ENCODE data around the gene EVI2B.

The EVI2B gene

GRCh38 chr17:31279401-31279800 is 34.5 kb downstream of the EVI2B start:
- no peak for TF ChIP-seq REST (IDR thresholded peaks at IDR 0.05; ENCODE audit: low read depth)
- TF ChIP-seq NFIC (IDR thresholded peaks at IDR 0.05) = no peak
- TF ChIP-seq TEAD4 (IDR thresholded peaks at IDR 0.05) = no peak

GRCh38 chr17:31275116-31275515 is 38.7 kb downstream of the EVI2B start:
- TF ChIP-seq FOXM1 (IDR thresholded peaks at IDR 0.05; ENCODE audit: borderline replicate concordance, low read depth) (no peak), CREB1 (IDR thresholded peaks at IDR 0.05; ENCODE audit: low read depth) (no peak), ZBTB7A (IDR thresholded peaks at IDR 0.05; ENCODE audit: low read depth) (no peak), EP300 (IDR thresholded peaks at IDR 0.05; ENCODE audit: borderline replicate concordance) (no peak), RAD21 (IDR thresholded peaks at IDR 0.05; ENCODE audit: low read depth) (no peak), CEBPB (IDR thresholded peaks at IDR 0.05) (no peak), MAX (IDR thresholded peaks at IDR 0.05) (no peak), TEAD4 (IDR thresholded peaks at IDR 0.05) (no peak), REST (IDR thresholded peaks at IDR 0.05; ENCODE audit: low read depth) (no peak), EGR1 (IDR thresholded peaks at IDR 0.05) (no peak), NFIC (IDR thresholded peaks at IDR 0.05) (no peak), TAF1 (IDR thresholded peaks at IDR 0.05; ENCODE audit: low read depth) (no peak), TCF12 (IDR thresholded peaks at IDR 0.05; ENCODE audit: low read depth) (no peak), YY1 (IDR thresholded peaks at IDR 0.05; ENCODE audit: low read depth) (no peak), USF1 (IDR thresholded peaks at IDR 0.05) (no peak)

- TF ChIP-seq CREB1 (IDR thresholded peaks at IDR 0.05; ENCODE audit: low read depth) (no peak), EP300 (IDR thresholded peaks at IDR 0.05; ENCODE audit: borderline replicate concordance) (no peak), TCF12 (IDR thresholded peaks at IDR 0.05; ENCODE audit: low read depth) (no peak), YY1 (IDR thresholded peaks at IDR 0.05; ENCODE audit: low read depth) (no peak), USF1 (IDR thresholded peaks at IDR 0.05) (no peak), ZBTB7A (IDR thresholded peaks at IDR 0.05; ENCODE audit: low read depth) (no peak), TEAD4 (IDR thresholded peaks at IDR 0.05) (no peak), REST (IDR thresholded peaks at IDR 0.05; ENCODE audit: low read depth) (no peak), NFIC (IDR thresholded peaks at IDR 0.05) (no peak), MAX (IDR thresholded peaks at IDR 0.05) (no peak), EGR1 (IDR thresholded peaks at IDR 0.05) (no peak), CEBPB (IDR thresholded peaks at IDR 0.05) (no peak), FOXM1 (IDR thresholded peaks at IDR 0.05; ENCODE audit: borderline replicate concordance, low read depth) (no peak), TAF1 (IDR thresholded peaks at IDR 0.05; ENCODE audit: low read depth) (no peak), RAD21 (IDR thresholded peaks at IDR 0.05; ENCODE audit: low read depth) (no peak)
Measured at GRCh38 chr17:31274252-31274651, 39.6 kb downstream of the EVI2B start.

- TF ChIP-seq CREB1 (IDR thresholded peaks at IDR 0.05; ENCODE audit: low read depth) = no peak
- no peak for TF ChIP-seq CEBPB (IDR thresholded peaks at IDR 0.05)
- no peak for TF ChIP-seq USF1 (IDR thresholded peaks at IDR 0.05)
- TF ChIP-seq ZBTB7A (IDR thresholded peaks at IDR 0.05; ENCODE audit: low read depth) = no peak
- no peak for TF ChIP-seq TEAD4 (IDR thresholded peaks at IDR 0.05)
- no peak for TF ChIP-seq MAX (IDR thresholded peaks at IDR 0.05)
- no peak for TF ChIP-seq RAD21 (IDR thresholded peaks at IDR 0.05; ENCODE audit: low read depth)
- TF ChIP-seq TCF12 (IDR thresholded peaks at IDR 0.05; ENCODE audit: low read depth) = no peak
- TF ChIP-seq REST (IDR thresholded peaks at IDR 0.05; ENCODE audit: low read depth) = no peak
- TF ChIP-seq EGR1 (IDR thresholded peaks at IDR 0.05) = no peak
- no peak for TF ChIP-seq TAF1 (IDR thresholded peaks at IDR 0.05; ENCODE audit: low read depth)
- TF ChIP-seq YY1 (IDR thresholded peaks at IDR 0.05; ENCODE audit: low read depth) = no peak
- no peak for TF ChIP-seq NFIC (IDR thresholded peaks at IDR 0.05)
- no peak for TF ChIP-seq EP300 (IDR thresholded peaks at IDR 0.05; ENCODE audit: borderline replicate concordance)
- no peak for TF ChIP-seq FOXM1 (IDR thresholded peaks at IDR 0.05; ENCODE audit: borderline replicate concordance, low read depth)
Measured at GRCh38 chr17:31273516-31273915, 40.3 kb downstream of the EVI2B start.
